ENCODE results near the gene QRFPR.

- no peak for TF ChIP-seq CTCF (IDR thresholded peaks at IDR 0.05)
- TF ChIP-seq POLR2AphosphoS5 (IDR thresholded peaks at IDR 0.05): no peak
Measured at GRCh38 chr4:121308828-121309227, 72.0 kb downstream of the QRFPR start.
